GM12873 (cell line): ENCODE data around the gene REC8.

ENCODE experiments used
- CTCF ChIP-seq: IDR thresholded peaks from 2 replicates; pipeline ENCODE4 v1.5.1; 2012; ENCODE audit warnings: low read depth, mild to moderate bottlenecking, moderate library complexity, low read length, control low read depth; ENCODE audit not compliant: insufficient read depth; ENCODE audit errors: missing control alignments

The REC8 gene

DNA sequence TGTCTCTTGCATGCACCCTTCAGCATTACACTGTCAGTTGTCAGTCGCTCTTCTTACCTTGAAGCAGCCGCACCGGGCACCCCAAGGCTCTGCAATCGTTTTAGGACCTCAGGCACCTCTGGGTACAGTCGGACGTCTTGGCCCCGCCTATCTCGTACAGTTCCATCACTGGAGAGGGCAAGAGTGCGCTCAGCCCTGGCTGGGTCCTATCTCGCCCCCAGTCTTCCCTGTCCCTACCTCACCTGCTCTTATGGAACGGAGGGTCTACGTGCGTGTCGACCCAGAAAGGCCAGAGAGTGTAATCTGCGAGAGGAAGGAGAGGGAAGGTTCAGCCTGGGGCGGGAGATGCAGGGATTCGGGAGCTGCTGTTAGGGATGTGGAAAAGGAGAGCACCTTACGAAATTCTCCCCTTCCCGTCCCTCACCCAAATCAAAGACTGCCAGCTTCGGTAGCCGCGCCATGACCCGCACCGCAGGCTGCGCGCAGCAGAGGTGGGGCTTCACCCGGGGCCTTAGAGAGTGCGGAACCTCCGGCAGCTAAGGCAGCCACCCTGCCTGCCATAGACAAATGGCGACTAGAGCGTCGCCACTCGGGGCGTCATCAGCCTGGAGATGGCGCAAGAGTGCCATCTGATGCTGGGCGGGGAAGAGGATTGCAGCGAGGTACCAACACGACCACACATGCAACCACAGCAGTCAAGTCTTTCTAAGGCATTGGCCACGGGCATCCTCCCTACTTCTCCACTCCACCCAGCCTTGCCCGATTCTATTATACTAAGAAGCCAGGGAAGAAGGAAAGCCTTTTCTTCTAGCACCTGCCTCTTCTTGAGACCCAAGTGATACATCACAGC, 43.8 kb downstream of the REC8 start, which contains the start of gene MDP1:
Gene MDP1 (minus strand): TSS at position 572 of the 850 bp plus-strand sequence. CDS start 111 bp downstream, at position 461.
- peak; percentile 87 for TF ChIP-seq CTCF

- no peak for TF ChIP-seq CTCF
Measured at GRCh38 chr14:24216345-24216699, 44.4 kb downstream of the REC8 start.

GRCh38 chr14:24219080-24219479, 47.2 kb downstream of the REC8 start:
- TF ChIP-seq CTCF = no peak

- no peak for TF ChIP-seq CTCF
Measured at GRCh38 chr14:24219521-24219920, 47.6 kb downstream of the REC8 start.

DNA sequence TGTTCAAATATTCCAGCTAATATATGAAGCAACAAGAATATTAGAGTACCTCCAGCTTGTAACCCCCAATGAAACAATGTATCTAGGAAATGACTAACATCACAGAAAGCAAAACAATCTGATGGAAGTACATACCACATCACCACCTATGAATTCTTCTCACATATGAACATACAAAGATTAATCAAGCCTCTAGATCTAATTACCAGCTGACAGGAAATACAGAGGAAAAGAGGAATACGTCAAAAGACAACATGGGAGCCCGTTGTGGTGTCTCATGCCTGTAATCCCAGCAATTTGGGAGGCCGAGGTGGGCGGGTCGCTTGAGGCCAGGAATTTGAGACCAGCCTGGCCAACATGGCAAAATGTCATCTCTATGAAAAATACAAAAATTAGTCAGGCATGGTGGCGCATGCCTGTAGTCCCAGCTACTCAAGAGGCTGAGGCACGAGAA, 52.8 kb downstream of the REC8 start:
- no peak for TF ChIP-seq CTCF

- TF ChIP-seq CTCF = no peak
Measured at GRCh38 chr14:24226473-24226872, 54.6 kb downstream of the REC8 start.

DNA sequence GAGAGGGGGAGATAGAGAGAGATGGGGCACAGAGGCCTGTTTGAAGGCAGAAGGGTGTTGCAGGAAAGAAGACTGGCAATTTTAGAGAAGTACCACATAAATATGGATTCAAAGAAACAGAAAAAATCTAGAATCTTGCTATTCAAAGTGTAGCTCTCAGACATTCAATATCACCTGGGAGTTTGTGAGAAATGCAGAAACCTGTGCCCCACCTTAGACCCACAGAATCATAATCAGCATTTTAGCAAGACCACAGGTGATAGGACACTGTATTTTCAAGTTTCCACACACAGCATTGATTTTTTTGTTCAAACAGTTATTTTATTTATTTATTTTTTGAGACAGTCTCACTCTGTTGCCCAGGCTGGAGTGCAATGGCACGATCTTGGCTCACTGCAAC, 57.0 kb downstream of the REC8 start:
- TF ChIP-seq CTCF = no peak
